B cell (primary cell): ENCODE data around the gene AKT3. TPM values are rescaled to one million over a fixed set of nuclear protein-coding genes. Genes with fewer than 3 reads are reported as not detected.

Source experiments
- ATAC-seq: fragments of 200-7000 bp; cut with Tn5 transposase; one replicate; pipeline ENCODE4 v1.10.0; 2021; ENCODE audit warnings: low read depth, mild to moderate bottlenecking, moderate number of reproducible peaks, moderate library complexity
- CTCF ChIA-PET: fragments of 350-600 bp; sonication (Branson Sonifier 250); formaldehyde crosslinking; loops from one replicate; lab custom pipeline; 2021; ENCODE audit warnings: antibody characterized with exemption, inconsistent platforms; lab: Charles Lee
- POLR2A ChIA-PET: fragments of 350-600 bp; sonication (Branson Sonifier 250); formaldehyde crosslinking; loops from one replicate; lab custom pipeline; 2021; ENCODE audit warnings: antibody characterized with exemption; lab: Charles Lee
- DNase-seq: peaks from one replicate; pipeline ENCODE4 v3.0.0; 2013
- H2AFZ ChIP-seq: 2 replicates; pipeline ENCODE4 v1.6.1; 2012; ENCODE audit warnings: mild to moderate bottlenecking, low read depth, low read length; ENCODE audit not compliant: insufficient read depth, poor library complexity, severe bottlenecking
- H3K27ac ChIP-seq, 2 donors: 1 replicate in 1 of 2; 2 replicates in 1 of 2; pipeline ENCODE4 v1.5.1; 2012 to 2013; ENCODE audit warnings: low read length in 2 of 2, mild to moderate bottlenecking in 2 of 2, moderate library complexity in 1 of 2
- H3K27me3 ChIP-seq, 4 experiments: fragments of 200-600 bp in 1 of 4; sonication (generic) in 1 of 4; replicated peaks in 1 of 4; 1 replicate in 2 of 4; 2 replicates in 2 of 4; pipeline versions ENCODE4 v1.6.1 to v1.7.0; 2013 to 2016; ENCODE audit warnings: low read length in 3 of 4, mild to moderate bottlenecking in 2 of 4, mixed read lengths in 1 of 4, moderate library complexity in 1 of 4; ENCODE audit not compliant: insufficient read depth in 4 of 4, control insufficient read depth in 3 of 4; ENCODE audit errors: control extremely low read depth in 1 of 4
- H3K36me3 ChIP-seq, 2 experiments: replicated peaks in 1 of 2; 1 replicate in 1 of 2; 2 replicates in 1 of 2; pipeline versions ENCODE4 v1.6.1 to v1.7.1; 2013; ENCODE audit warnings: low read length in 1 of 2; ENCODE audit not compliant: insufficient read depth in 2 of 2, control insufficient read depth in 1 of 2; ENCODE audit errors: control extremely low read depth in 1 of 2, extremely low read depth in 1 of 2
- H3K4me1 ChIP-seq, 2 donors: fragments of 200-600 bp in 1 of 2; sonication (generic) in 1 of 2; 1 replicate in 1 of 2; 2 replicates in 1 of 2; pipeline versions ENCODE4 v1.5.1 to v1.6.1; 2013 to 2017; ENCODE audit warnings: low read length in 2 of 2; ENCODE audit not compliant: control insufficient read depth in 2 of 2, insufficient read depth in 2 of 2
- H3K4me2 ChIP-seq: replicated peaks from 2 replicates; pipeline ENCODE3; 2012; ENCODE audit warnings: mild to moderate bottlenecking, low read depth, low read length; ENCODE audit not compliant: poor library complexity, severe bottlenecking
- H3K4me3 ChIP-seq, 5 experiments: fragments of 200-600 bp in 1 of 5; sonication (generic) in 1 of 5; 1 replicate in 3 of 5; 2 replicates in 2 of 5; pipeline versions ENCODE4 v1.5.1 to v1.7.0; 2011 to 2016; ENCODE audit warnings: low read length in 4 of 5, mild to moderate bottlenecking in 4 of 5, low read depth in 2 of 5, control low read depth in 1 of 5, moderate library complexity in 1 of 5; ENCODE audit not compliant: insufficient read depth in 1 of 5; ENCODE audit errors: control extremely low read depth in 1 of 5, extremely low read depth in 1 of 5
- H3K79me2 ChIP-seq: fragments of 200-600 bp; sonication (generic); one replicate; pipeline ENCODE4 v1.6.0; 2016; ENCODE audit warnings: low read length; ENCODE audit not compliant: control insufficient read depth, insufficient read depth
- H3K9ac ChIP-seq: fragments of 200-600 bp; sonication (generic); 2 replicates; pipeline ENCODE4 v1.6.1; 2017; ENCODE audit warnings: mild to moderate bottlenecking, low read length, moderate library complexity
- H3K9me3 ChIP-seq, 3 donors: one replicate each; pipeline versions ENCODE4 v1.6.1 to v1.7.1; 2013; ENCODE audit warnings: low read length in 2 of 3; ENCODE audit not compliant: control insufficient read depth in 2 of 3, insufficient read depth in 1 of 3; ENCODE audit errors: control extremely low read depth in 1 of 3
- H4K20me1 ChIP-seq: 2 replicates; pipeline ENCODE4 v1.6.0; 2012; ENCODE audit warnings: mild to moderate bottlenecking, low read length; ENCODE audit not compliant: insufficient read depth, control insufficient read depth, poor library complexity, severe bottlenecking
- H3K27ac Mint-ChIP-seq: one replicate; pipeline ENCODE4 v1.8.0; 2021; ENCODE audit warnings: mixed read lengths
- H3K27me3 Mint-ChIP-seq: one replicate; pipeline ENCODE4 v1.8.0; 2021; ENCODE audit warnings: mixed read lengths
- H3K4me1 Mint-ChIP-seq: one replicate; pipeline ENCODE4 v1.8.0; 2021; ENCODE audit warnings: mixed read lengths
- H3K4me3 Mint-ChIP-seq: one replicate; pipeline ENCODE4 v1.8.0; 2021; ENCODE audit warnings: mixed read lengths
- H3K9me3 Mint-ChIP-seq: one replicate; pipeline ENCODE4 v1.8.0; 2022; ENCODE audit warnings: mixed read lengths; ENCODE audit not compliant: insufficient read depth
- EZH2 ChIP-seq: IDR thresholded peaks from 2 replicates; pipeline ENCODE4 v1.6.1; 2012; ENCODE audit warnings: borderline replicate concordance, low read depth, mild to moderate bottlenecking, moderate library complexity, low read length; ENCODE audit not compliant: insufficient read depth, poor library complexity, severe bottlenecking
- WGBS: methylation state at CpG from one replicate; pipeline ENCODE4 v1.1.5; 2013; ENCODE audit warnings: missing lambda C conversion rate; ENCODE audit not compliant: insufficient coverage; 5-methylcytosine and 5-hydroxymethylcytosine counted together
- intact Hi-C: fragments of 100-400 bp; cut with micrococcal nuclease; formaldehyde crosslinking; loops from one replicate; pipeline ENCODE4 v1.10.0; 2022
- polyA plus RNA-seq: library from polyadenylated mRNA; depleted of rRNA; stranded (reverse); fragments of >200 nt; gene quantifications from 2 replicates; pipeline ENCODE4 v1.2.3, GENCODE V29; 2012
- total RNA-seq, 2 donors: library from RNA; stranded (reverse); fragments of 120-200 nt in 1 of 2; gene quantifications; 1 replicate in 1 of 2; 2 replicates in 1 of 2; pipeline versions ENCODE4 v1.2.3 to v1.2.4, GENCODE V29; 2013 to 2022
- TF ChIP-seq, protein P1 (sequence below): fragments of 200-600 bp; IDR thresholded peaks from one replicate; pipeline ENCODE4 v1.8.0; 2022; ENCODE audit warnings: antibody characterized with exemption, mild to moderate bottlenecking

The AKT3 gene
- total and polyA plus RNA-seq, 2 donors (not counting 1 experiment from before 2014, with no cell fraction given) = 4.4 to 148 TPM

DNA sequence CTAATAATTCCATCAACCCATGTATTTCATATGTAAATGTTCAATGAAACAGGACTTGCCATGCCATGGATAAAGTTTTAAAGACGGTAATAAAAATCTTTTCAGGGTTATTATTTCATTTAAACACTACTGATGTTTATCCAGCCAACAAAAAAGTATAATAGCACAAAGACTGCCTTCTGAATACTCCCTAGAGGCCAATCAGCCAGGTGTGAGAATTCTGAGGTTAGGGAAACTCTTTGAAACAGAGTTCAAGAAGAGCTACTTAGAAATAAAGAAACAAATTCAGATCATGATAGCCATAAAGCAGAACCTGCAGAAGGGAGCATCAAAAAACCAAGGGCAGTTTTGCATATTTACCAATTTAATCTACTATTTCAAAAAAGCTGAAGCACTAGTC lies 48.7 kb downstream of the AKT3 start:
- ChIA-PET POLR2A (no interaction called here), CTCF (interaction anchor here (0.7 to 1.3 kb wide), 2 partner anchors 16 to 472 kb away, joined by 3 read pairs; no protein-coding TSS in a partner anchor)
- Histone ChIP-seq H3K4me1 (peaks cover 0 to 4% of the 10 kb centered on the region in 2 donors), H3K4me2 (no peak overlapping the region), H3K36me3 (peaks cover 1 to 4% of the 10 kb centered on the region in 2 experiments), H3K79me2 (peaks cover 29% of the 10 kb centered on the region), H4K20me1 (peaks cover 16% of the 10 kb centered on the region), H3K4me3 (no peak overlapping the region), H2AFZ (no peak overlapping the region), H3K27ac (no peak overlapping the region), H3K27me3 (no peaks in the 10 kb centered on the region), H3K9ac (no peak overlapping the region), H3K9me3 (no peaks in the 10 kb centered on the region)
- WGBS = no CpG with 5 or more reads among the region's 1 CpG
- intact Hi-C loops = no loop called here
- ATAC-seq = no peak
- Mint-ChIP-seq H3K4me1 (peaks cover 27% of the 10 kb centered on the region), H3K27ac (no peak overlapping the region), H3K4me3 (no peak overlapping the region), H3K27me3 (no peaks in the 10 kb centered on the region), H3K9me3 (no peaks in the 10 kb centered on the region)
- no peak for DNase-seq
- TF ChIP-seq EZH2 = no peak
- TF ChIP-seq, protein P1, sequence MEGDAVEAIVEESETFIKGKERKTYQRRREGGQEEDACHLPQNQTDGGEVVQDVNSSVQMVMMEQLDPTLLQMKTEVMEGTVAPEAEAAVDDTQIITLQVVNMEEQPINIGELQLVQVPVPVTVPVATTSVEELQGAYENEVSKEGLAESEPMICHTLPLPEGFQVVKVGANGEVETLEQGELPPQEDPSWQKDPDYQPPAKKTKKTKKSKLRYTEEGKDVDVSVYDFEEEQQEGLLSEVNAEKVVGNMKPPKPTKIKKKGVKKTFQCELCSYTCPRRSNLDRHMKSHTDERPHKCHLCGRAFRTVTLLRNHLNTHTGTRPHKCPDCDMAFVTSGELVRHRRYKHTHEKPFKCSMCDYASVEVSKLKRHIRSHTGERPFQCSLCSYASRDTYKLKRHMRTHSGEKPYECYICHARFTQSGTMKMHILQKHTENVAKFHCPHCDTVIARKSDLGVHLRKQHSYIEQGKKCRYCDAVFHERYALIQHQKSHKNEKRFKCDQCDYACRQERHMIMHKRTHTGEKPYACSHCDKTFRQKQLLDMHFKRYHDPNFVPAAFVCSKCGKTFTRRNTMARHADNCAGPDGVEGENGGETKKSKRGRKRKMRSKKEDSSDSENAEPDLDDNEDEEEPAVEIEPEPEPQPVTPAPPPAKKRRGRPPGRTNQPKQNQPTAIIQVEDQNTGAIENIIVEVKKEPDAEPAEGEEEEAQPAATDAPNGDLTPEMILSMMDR = no peak

DNA sequence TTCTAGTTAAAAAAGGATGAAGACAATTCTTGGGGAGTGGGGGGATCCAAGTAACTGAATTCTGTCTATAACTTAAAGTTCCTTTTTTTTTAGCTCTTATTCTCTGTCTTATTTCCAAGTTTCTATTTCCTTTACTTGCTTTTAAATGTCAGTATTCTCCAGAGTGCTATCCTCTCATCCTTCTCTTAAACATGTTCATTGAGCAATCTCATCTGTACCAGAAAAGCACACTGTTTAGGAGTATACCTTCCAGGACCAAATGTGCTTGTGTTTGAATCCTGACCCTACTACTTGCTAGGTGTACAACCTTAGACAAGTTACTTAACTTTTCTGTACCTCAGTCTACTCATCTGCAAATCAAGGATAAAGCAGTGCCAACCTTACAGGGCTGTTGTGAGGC lies 50.1 kb downstream of the AKT3 start:
- Histone ChIP-seq H3K36me3 (peaks cover 1 to 8% of the 10 kb centered on the region in 2 experiments), H3K9me3 (no peaks in the 10 kb centered on the region), H3K9ac (no peak overlapping the region), H2AFZ (no peak overlapping the region), H3K4me1 (peaks cover 0 to 4% of the 10 kb centered on the region in 2 donors), H3K79me2 (peaks cover 36% of the 10 kb centered on the region), H3K27me3 (no peaks in the 10 kb centered on the region), H3K4me2 (no peak overlapping the region), H4K20me1 (peaks cover 16% of the 10 kb centered on the region), H3K27ac (no peak overlapping the region), H3K4me3 (no peak overlapping the region)
- Mint-ChIP-seq H3K9me3 (no peaks in the 10 kb centered on the region), H3K4me3 (no peak overlapping the region), H3K27ac (no peak overlapping the region), H3K27me3 (no peaks in the 10 kb centered on the region), H3K4me1 (peaks cover 25% of the 10 kb centered on the region)
- intact Hi-C loops = no loop called here
- ChIA-PET CTCF (interaction anchor here (0.6 kb wide), 1 partner anchor 461 kb away, joined by 6 read pairs; no protein-coding TSS in a partner anchor), POLR2A (no interaction called here)
- TF ChIP-seq, protein P1 = no peak
- no peak for TF ChIP-seq EZH2
- no peak for DNase-seq
- ATAC-seq = no peak
